NCI-H510A treated with DMSO at 0.1 percent for 48 hours (cell line): Measurements from ENCODE around the gene FCHO2.
"Not testable (repeated sequence)": the region's sequence is repeated elsewhere in the genome, so short reads cannot be mapped to it uniquely, and the experiment has no call there.

Source experiments
- DNase-seq: peaks from one replicate; lab custom pipeline; 2025; lab: John Stamatoyannopoulos, UW

The FCHO2 gene

GRCh38 chr5:72955768-72956323 is at the start of gene FCHO2:
FCHO2 (plus strand) TSS chr5:72956041; CDS start chr5:72956097, 56 bp downstream.
- peak; percentile 89 for DNase-seq

GRCh38 chr5:72906806-72907205 is 49.0 kb upstream of the FCHO2 start:
- no peak for DNase-seq

GRCh38 chr5:72908664-72909063 is 47.2 kb upstream of the FCHO2 start:
- no peak for DNase-seq

GRCh38 chr5:72917371-72917776 is 38.5 kb upstream of the FCHO2 start:
- DNase-seq = no peak

- DNase-seq = peak; percentile 28
These were observed 34.9 kb upstream of the FCHO2 start for GRCh38 chr5:72920690-72921502.

- DNase-seq = no peak
These were observed 34.0 kb upstream of the FCHO2 start for GRCh38 chr5:72921886-72922285.

GRCh38 chr5:72922422-72922821 is 33.4 kb upstream of the FCHO2 start:
- DNase-seq = no peak

GRCh38 chr5:72925336-72926010 is 30.4 kb upstream of the FCHO2 start:
- DNase-seq = no peak

GRCh38 chr5:72932686-72933085 is 23.2 kb upstream of the FCHO2 start:
- not testable (repeated sequence) for DNase-seq

GRCh38 chr5:72934953-72935725 is 20.7 kb upstream of the FCHO2 start:
- DNase-seq = not testable (repeated sequence)

- no peak for DNase-seq
These were observed 18.9 kb upstream of the FCHO2 start for GRCh38 chr5:72936893-72937292.

GRCh38 chr5:72937517-72938061 is 18.3 kb upstream of the FCHO2 start:
- no peak for DNase-seq

GRCh38 chr5:72938206-72938605 is 17.6 kb upstream of the FCHO2 start:
- DNase-seq = no peak

GRCh38 chr5:72940082-72940481 is 15.8 kb upstream of the FCHO2 start:
- DNase-seq = no peak

- DNase-seq = no peak
These were observed 12.5 kb upstream of the FCHO2 start for GRCh38 chr5:72943307-72943706.

- no peak for DNase-seq
These were observed 8.3 kb upstream of the FCHO2 start for GRCh38 chr5:72947498-72947897.

- no peak for DNase-seq
These were observed 6.4 kb upstream of the FCHO2 start for GRCh38 chr5:72949481-72949880.

- no peak for DNase-seq
These were observed 4.0 kb upstream of the FCHO2 start for GRCh38 chr5:72951671-72952468.

- no peak for DNase-seq
These were observed 1.5 kb upstream of the FCHO2 start for GRCh38 chr5:72954389-72954788.

GRCh38 chr5:72955143-72955767 is 586 bp upstream of the FCHO2 start:
- DNase-seq = no peak
